HG02870 (cell line): ENCODE results near the gene AGPAT2.

ENCODE experiments used
- ATAC-seq: cut with Tn5 transposase; IDR thresholded peaks from one replicate; pipeline ENCODE4 v1.9.1; 2021; ENCODE audit warnings: mild to moderate bottlenecking, moderate library complexity; ENCODE audit not compliant: unreplicated experiment

The AGPAT2 gene

DNA sequence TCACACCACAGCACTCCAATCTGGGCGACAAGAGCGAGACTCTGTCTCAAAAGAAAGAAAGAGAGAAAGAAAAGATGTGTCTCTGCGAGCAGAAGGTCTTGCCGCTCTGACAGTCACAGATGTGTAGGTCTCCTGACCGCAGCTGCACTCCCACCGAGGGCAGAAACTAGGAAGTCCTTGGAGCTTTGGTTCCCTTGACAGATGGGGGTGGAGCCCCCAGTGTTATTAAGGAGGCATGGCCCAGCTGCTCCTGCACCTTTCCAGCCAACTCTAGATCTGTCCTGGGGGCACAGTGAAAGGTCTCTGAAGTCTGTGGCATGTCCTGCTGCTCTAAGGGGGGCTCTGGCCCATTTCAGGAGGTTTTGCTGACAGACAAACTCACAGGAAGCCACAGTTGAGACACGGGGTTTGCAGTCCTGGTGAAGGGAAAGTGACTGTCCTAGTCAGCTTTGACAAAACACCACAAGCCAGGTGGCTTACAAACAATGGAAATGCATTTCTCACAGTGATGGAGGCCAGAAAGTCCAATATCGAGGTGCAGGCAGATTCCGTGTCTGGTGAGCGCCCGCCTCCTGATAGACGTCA is 16.1 kb upstream of the AGPAT2 start:
- ATAC-seq = no peak

DNA sequence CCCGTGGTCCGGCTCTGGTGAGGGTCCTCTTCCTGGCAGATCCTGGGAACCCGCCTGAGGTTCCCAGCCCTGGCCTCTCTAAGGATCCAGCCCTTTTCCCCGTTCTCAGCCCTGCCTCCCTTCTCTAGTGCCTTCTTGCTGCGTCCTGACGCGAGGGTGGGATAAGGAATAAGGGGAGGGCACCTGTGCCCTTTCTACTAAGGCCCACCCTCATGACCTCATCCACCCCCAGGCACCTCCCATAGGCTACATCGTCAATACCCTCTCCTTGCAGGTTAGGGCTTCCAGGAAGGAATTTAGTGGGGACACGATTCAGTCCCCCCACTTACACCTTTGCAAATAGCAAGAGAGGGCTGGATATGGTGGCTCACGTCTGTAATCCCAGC is 14.4 kb upstream of the AGPAT2 start:
- ATAC-seq = no peak

DNA sequence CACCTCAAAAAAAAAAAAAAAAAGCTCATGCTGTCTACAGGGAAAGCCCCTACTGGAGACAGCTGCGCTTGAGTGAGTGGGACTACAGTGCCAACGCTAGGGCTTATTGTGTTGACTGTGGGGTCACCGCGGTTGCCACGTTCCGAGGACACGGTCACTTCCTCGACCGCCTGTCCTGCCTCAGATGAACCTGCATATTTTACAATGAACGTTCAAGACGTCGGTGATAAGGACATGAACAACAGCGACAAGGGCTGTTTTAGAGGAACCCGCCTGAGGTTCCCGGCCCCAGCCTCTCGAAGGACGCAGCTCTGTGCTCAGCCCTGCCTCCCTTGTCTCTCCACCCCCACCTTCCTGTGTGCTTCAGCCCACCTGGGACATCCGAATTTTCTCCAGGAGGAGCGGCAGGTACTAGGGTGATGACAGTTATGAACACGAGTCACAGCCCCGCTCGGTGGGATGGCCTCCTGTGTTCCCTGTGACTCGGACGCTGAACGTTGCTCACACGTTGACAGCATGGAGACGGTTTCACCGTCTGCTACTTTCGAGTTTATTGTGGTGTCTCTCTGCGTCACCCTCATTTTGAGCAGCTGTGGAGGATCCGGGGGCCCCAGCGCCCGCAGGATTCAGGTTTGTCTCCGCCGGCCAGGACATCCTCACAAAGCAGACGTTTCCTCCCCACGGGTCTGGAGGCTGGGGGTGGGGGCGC is 13.9 kb upstream of the AGPAT2 start:
- peak; percentile 62 for ATAC-seq

DNA sequence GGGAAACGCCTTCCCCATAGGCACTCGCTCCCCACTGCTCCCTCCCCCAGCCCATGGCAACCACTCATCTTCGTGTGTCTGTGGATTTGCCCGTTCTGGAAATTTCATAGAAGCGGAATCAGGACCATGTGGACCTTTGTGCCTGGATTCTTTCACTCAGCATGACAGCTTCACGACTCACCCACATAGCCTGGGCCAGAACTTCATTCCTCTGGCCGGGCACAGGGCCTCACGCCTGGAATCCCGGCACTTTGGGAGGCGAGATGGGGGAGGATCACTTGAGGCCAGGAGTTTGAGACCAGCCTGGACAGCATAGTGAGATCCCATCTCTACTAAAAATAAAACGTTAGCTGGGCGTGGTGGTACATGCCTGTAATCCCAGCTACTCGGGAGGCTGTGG is 13.0 kb upstream of the AGPAT2 start:
- ATAC-seq = no peak

DNA sequence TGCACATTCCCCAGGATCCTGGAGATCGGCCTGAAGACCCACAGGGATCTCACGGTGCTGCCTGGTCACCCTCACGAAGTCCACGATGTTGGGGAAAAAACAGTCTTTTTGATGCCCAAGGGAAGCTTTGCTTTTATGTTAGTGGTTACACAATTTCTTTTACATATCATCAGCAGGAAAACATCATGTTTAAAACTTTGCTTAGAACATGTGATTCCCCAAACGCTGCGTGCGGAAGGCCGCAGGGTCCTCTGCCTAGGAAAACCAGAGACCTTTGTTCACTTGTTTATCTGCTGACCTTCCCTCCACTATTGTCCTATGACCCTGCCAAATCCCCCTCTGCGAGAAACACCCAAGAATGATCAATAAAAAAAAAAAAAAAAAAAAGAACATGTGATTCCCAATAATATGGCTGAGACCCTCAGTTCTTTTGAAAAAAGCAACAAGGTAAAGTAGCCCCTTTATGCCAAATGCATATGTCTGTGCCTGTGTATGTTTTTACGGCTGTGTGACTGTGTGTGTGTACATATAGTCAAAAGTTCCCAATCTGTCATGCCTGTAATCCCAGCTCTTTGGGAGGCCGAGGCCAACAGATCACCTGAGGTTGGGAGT is 11.5 kb upstream of the AGPAT2 start:
- no peak for ATAC-seq

DNA sequence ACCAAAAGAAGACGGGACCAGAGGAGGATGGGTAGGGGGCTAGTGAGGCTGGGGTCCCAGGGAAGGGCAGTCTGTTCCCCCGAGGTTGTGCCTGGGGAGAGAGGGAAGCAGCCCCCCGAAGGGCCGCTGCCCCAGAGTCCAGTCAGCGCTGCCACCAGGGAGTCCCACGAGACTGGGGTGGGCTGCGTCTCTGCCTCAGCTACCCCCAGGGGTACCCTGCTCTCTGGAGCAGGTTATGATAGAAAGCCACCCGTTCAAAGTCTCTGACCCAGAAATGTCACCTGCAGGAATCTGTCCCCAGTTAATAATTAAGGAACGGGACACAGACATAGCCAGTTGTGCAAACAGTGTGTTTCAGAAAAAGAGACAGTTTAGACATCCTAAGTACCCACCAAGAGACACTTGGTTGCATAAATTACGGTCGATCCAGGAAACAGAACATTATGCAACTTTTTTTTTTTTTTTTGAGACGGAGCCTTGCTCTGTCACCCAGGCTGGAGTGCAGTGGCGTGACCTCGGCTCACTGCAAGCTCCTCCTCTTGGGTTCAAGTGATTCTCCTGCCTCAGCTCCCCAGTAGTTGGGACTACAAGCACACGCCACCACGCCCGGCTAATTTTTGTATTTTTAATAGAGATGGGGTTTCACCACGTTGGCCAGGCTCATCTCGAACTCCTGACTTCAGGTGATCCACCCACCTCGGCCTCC is 10.7 kb upstream of the AGPAT2 start:
- ATAC-seq = no peak

DNA sequence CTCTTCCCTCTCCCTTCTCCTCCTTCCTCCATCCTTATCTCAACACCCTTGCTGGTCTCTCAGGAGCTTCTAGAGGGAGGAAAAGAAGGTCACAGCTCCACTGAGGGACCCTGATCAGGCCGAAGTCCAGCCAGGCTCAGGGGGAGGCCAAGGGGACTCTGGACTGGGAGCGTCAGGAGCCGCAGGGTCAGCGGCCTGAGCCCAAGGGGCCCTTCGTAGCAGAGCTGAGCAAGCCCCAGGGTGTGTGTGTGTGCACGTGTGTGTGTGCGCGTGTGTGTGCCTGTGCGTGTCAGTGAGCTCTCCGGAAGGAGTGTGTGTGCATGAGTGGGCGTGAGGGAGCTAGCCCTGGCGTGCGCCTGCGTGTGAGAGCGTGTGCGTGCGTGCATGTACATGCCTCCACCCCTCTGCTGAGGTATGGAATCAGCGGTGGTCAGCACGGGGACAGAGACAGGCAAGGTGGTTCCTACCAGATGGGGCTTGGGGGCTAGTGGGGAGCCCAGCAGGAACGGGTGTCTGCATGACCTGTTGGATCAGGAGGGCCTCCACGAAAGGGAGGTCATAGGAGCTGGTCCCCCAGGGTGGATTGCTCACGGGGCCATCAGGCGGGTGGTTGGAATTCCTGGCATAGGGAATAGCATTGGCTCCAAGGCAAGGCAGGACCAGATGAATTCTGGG is 10.0 kb upstream of the AGPAT2 start:
- ATAC-seq = no peak

DNA sequence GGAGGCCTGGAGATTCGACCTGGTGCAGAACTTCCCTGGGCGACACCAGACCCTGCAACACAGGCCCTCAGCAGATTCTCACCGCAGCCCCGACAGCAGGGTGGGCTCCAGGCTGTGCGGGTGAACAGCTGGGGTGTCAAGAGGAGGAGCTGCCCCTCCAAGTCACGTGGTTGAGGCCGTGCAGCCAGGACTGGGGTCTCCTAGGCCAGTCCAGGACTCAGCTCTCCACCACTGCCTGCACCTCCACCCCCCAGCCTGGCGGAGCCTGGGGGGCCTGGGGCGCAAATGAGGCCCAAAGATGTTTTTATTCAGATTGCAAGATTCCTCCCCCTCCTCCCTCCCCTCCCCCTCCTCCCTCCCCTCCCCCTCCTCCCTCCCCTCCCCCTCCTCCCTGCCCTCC is 9.2 kb upstream of the AGPAT2 start:
- ATAC-seq = no peak

DNA sequence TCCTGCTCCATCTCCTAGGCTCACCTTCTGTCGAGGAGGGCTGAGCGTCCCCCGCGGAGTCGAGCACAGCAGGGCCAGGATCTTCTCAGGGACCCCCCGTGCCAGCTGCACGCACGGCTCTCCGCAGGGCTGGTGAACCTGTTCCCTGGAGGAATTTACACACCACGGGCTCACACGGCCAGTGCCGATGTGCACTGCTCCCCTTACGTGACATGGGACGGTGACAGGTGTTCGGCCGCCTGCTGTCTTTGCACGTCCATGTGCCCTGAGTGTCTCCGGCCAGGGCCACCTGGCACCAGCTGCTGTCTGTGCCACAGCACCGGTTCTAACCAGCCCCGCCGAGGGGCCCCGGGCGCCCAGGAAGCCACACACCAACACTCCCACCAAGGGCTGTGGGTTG is 8.7 kb upstream of the AGPAT2 start:
- no peak for ATAC-seq

DNA sequence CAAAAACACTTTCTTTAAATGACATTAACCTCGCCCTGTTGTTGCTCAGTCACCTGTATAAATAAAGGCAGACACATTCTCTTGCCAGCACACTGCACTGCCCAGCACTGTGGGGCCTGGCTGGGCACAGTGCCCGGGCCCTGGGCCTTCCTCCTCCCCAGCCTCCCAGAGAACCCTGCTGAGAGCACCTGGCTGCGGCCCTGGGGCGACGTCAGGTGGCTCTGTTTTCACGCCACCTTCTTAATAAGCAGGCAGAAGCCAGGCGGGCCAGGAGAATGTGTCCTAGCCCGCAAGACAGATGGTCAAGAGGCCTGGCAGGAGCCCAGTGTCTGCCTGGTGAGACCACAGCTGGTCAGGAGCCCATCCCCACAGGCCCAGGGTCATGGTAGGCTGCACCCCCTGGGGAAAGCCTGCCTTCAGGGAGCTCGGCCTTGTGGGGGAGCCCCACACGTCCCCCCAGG is 8.2 kb upstream of the AGPAT2 start:
- ATAC-seq = no peak

DNA sequence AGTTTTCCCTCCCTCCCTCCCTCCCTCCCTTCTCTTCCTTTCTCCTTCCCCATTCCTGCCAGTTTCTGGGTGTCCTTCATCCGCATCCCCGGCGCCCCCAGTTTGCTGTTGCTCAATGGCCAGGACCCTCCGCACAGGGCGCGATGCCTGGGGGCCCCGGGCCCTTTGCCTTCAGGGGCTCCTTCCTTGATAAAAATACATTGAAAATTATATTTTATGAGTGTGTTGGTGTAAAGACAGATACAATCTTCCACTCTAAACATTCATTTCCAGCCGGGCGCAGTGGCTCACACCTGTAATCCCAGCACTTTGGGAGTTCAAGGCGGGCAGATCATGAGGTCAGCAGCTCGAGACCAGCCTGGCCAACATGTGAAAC is 7.6 kb upstream of the AGPAT2 start:
- ATAC-seq = no peak

DNA sequence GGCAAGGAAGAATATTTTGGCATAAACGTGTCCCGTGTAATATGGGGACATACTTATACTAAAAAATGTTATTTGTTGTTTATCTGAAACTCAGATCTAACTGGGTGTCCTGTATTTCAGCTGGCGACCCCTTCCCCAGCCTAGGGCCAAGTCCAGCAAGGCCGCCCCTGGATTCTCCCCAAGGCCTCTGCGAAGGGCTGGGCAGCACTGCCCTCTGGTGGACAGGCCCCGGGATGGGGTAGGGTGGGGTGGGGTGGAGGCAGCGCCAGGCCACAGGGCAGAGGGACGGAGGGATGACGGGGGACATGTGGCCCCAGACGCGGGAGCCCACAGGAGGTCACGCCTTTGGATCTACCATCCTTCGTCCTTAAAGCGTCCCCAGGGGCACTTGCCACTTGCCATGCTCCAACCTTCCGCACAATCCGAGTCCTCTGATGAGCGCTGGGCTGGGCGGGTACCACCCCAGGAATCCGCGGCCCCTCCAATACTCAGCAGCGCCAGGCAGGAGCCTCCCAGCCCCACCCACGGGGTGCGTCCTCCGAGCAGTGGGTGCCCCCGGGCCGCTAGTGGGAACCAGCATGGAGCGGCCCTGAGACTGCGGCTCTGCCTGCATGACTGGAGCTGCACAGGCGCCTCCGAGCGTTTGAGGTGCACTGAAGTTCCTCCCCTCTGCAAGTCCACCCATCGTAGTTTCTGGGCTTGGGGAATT is 7.1 kb upstream of the AGPAT2 start:
- ATAC-seq = no peak

DNA sequence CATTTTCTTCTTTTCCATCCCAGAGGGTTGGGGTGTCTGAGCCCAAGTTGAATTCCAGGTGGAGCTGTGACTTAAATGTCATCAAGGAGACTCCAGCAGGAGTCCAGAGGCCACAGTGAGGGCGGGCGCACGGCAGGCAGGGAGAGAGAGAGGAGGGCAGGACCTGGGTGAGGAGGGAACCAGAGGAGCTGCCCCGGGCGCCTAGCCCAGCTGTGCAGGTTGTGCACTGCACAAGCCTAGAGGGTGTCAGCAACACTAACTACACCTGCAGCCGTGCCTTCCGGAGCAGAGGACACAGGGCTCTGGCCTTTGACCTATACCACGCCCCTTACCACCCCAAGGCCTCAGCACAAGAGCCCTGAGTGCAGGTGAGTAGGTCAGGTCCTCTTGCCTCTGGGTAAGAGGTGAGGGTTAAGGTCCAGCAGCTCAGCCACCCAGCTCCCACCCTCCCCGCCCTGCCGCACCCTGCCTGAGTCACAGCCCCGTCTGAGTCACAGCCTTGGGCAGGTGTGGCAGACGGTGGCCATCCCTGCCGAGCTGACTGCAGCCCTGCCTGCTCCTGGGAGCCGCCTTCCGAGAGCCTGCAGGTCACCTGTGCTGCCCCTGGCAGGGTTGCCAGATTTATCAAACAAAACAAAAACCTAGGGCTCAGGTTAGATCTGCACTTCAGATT is 6.4 kb upstream of the AGPAT2 start:
- no peak for ATAC-seq

DNA sequence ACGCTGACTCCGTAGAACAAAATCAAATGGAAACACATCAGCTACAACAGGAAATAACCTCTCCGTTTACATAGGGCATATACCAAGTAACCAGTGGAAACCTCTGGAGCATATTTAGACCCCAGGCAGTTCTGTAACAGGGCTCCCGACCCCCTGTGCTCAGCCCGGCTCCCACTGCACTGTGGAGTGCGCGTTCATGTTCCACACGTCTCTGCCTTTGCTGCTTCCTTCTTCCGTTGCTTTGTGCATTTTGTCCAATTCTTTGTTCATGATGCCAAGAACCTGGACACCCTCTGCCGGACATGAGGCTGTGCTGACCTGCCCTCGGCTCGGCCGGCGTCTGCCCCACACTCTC is 5.9 kb upstream of the AGPAT2 start:
- no peak for ATAC-seq

DNA sequence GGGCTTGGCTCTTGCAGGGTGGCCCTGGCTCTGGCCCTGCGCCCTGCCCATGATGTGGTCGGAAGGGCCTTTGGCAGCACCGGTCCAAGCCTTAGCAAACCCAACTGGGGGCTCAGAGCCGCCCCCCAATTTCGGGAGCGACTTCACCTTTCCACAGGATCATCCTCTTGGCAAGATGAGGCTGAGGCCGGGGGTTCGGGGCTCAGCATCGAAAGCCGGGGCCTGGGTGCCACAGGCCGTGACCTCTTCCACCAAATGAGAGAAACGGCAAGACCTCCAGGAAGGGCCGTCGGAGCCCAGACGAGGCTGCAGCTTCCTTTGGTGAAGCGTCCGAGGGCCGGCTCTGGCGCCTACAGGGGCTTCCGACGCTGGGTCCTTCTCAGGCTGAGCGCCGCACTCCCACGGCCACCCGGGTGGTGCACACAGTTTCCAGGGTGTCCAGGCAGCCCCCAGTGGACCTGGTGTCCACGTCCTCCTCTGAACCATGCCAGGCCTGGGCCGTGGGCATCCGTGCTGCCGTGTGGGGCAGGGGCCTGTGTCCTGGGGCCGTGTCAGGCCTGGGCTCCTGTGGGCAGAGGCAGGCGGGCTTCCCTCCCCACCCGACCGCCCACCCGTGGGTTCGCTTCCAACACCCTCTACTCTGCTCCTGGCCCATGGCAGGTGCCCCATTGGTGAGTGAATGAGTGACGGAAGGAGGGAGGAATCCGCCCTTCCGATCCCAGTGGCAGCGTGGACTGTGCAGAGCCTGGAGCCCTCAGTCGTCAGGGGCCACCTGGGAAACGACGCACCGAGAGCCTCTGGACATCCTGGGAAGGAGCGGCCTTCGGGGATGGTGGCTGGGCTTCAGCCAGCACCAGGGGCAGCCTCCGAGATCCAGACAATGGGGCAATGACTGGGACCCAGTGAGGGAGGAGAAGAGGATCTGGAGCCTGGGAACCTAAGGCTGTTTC is 5.2 kb upstream of the AGPAT2 start:
- ATAC-seq = no peak

DNA sequence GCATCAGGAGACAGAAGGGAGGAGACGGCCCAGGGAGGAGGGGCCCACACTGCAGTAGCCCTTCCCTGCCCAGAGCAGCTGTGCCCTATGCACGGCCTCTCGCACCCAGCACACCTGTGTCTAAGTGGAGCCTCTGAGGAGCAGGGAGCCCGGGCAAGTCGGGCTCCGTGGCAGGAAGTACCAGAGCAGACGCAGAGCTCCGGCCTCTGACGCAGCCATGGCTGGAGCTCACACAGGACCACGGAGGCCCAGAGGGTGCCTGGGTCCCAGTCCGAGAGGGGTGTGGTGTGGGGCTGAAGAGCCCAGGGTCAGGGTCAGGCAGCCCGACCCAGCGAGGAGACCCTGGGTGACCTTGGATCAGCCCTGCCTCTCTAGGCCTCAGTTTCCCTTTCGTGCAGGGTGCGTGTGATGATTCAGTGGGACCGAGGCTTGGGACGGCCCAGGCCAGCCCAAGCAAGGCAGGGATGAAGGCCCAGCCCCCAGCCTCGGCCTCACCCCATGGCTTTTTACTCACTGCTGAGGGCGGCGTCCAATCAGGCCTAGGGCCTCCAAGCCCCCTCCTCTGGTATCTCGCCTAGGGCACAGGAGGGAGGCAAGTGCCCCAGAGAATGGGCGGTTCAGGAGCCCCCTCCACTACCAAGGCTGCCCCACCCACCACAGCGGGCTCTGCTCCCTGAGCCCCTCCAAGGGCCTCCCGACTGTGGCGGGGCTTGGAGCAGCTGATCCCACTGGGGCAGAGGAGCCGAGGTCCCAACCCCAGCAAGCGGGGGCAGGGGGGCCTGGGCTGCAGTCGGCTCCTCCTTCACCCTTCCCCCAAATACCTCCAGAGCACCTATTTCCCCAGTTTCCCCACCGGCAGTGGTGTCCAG is 4.3 kb upstream of the AGPAT2 start:
- no peak for ATAC-seq

DNA sequence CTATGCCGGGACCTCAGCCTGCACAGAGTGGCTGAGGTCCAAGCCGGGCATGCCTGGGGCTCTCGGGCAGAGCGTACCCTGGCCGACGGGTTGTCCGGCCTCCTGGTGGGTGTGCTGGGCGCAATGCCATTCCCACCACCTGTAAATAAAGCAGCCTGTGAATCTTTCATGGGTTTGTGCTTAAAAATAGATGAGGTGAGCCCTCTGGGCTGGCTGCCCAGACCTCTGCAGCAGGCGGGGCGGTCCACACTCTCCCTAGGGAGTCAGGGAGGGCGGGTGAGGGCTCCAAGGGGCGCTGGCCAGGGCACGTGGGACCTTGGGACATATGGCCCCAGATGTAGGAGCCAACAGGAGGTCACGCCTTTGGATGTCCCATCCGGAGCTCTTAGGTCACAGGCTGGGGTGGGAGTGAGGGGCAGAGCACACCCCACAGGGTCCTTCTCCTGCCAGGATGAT is 3.6 kb upstream of the AGPAT2 start:
- no peak for ATAC-seq
